ENCODE measurements around the gene NUP188. TPM values are rescaled to one million over a fixed set of nuclear protein-coding genes. Genes with fewer than 3 reads are reported as not detected.

Gene NUP188
- total RNA-seq, 1 donor from 2014 or later = 103 TPM

DNA sequence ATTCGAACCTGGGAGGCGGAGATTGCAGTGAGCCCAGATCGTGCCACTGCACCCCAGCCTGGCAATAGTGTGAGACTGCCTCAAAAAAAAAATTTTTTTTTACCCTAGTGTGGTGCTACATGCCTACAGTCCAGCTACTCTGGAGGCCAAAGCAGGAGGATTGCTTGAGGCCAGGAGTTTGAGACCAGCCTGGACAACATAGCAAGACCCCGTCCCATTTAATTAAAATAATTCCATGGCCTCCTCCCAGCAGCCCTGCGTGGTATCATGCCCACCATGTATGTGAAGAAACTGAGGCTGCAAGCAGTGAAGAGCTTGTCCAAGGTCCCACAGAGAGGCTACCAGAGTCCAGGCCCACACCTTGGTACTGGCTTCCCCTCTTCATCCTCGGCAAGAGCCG lies 46.1 kb upstream of the NUP188 start:
- no peak for ATAC-seq (ENCODE audit: low read depth)
- intact Hi-C loops (cut with micrococcal nuclease) = no loop called here
- H3K4me1 Mint-ChIP-seq = peaks cover 48% of the 10 kb centered on the region
- POLR2A ChIA-PET = interaction anchor here (0.6 to 1.4 kb wide), 3 partner anchors 8 to 115 kb away, joined by 3 to 4 read pairs (median 4); partner anchors contain the start of gene KYAT1
- peak overlapping the region; percentile 95 for H3K27ac Mint-ChIP-seq
- H3K27me3 Mint-ChIP-seq = no peaks in the 10 kb centered on the region
- CTCF ChIA-PET = interaction anchor here (0.7 kb wide), 1 partner anchor 141 kb away, joined by 4 read pairs; no protein-coding TSS in a partner anchor
- TF ChIP-seq, protein P1, sequence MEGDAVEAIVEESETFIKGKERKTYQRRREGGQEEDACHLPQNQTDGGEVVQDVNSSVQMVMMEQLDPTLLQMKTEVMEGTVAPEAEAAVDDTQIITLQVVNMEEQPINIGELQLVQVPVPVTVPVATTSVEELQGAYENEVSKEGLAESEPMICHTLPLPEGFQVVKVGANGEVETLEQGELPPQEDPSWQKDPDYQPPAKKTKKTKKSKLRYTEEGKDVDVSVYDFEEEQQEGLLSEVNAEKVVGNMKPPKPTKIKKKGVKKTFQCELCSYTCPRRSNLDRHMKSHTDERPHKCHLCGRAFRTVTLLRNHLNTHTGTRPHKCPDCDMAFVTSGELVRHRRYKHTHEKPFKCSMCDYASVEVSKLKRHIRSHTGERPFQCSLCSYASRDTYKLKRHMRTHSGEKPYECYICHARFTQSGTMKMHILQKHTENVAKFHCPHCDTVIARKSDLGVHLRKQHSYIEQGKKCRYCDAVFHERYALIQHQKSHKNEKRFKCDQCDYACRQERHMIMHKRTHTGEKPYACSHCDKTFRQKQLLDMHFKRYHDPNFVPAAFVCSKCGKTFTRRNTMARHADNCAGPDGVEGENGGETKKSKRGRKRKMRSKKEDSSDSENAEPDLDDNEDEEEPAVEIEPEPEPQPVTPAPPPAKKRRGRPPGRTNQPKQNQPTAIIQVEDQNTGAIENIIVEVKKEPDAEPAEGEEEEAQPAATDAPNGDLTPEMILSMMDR (IDR thresholded peaks at IDR 0.05) = no peak
- peaks cover 8% of the 10 kb centered on the region for H3K36me3 Mint-ChIP-seq (ENCODE audit: low read depth)
- no peak overlapping the region for H3K4me3 Mint-ChIP-seq
- H3K9me3 Mint-ChIP-seq = no peaks in the 10 kb centered on the region
- no peak for DNase-seq

DNA sequence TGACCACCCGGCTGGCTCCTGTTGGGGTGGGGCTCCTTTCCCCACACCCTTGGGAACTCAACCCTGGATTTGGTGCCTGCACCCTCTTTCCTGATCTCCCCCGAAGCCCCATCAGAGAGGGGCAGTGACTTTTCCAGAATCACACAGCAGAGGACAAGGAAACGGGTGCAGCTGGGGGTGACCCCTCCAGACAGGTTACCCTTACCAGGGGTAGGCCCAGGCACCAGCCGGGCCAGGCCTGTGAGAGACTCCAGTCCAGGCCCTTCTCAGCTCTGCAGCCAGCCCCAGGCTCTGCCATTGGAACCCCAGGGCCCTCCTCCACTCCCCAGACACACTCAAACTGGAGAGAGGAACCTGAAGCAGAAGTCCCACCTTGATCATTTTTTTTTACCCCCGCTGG lies 45.7 kb upstream of the NUP188 start:
- Mint-ChIP-seq H3K4me3 (peak overlapping the region; percentile 64), H3K4me1 (peaks cover 48% of the 10 kb centered on the region), H3K27me3 (no peaks in the 10 kb centered on the region), H3K36me3 (ENCODE audit: low read depth) (peaks cover 6% of the 10 kb centered on the region), H3K9me3 (no peaks in the 10 kb centered on the region), H3K27ac (peak overlapping the region; percentile 95)
- POLR2A ChIA-PET = interaction anchor here (0.6 to 1.4 kb wide), 3 partner anchors 8 to 115 kb away, joined by 3 to 4 read pairs (median 4); partner anchors contain the start of gene KYAT1
- intact Hi-C loops (cut with micrococcal nuclease) = loop anchor here (1.0 to 2.0 kb wide), 2 partner anchors 20 to 39 kb away; partner anchors contain the start of gene LRRC8A
- no peak for DNase-seq
- TF ChIP-seq, protein P1 (IDR thresholded peaks at IDR 0.05) = no peak
- no peak for ATAC-seq (ENCODE audit: low read depth)
- CTCF ChIA-PET = interaction anchor here (0.7 kb wide), 1 partner anchor 141 kb away, joined by 4 read pairs; no protein-coding TSS in a partner anchor

DNA sequence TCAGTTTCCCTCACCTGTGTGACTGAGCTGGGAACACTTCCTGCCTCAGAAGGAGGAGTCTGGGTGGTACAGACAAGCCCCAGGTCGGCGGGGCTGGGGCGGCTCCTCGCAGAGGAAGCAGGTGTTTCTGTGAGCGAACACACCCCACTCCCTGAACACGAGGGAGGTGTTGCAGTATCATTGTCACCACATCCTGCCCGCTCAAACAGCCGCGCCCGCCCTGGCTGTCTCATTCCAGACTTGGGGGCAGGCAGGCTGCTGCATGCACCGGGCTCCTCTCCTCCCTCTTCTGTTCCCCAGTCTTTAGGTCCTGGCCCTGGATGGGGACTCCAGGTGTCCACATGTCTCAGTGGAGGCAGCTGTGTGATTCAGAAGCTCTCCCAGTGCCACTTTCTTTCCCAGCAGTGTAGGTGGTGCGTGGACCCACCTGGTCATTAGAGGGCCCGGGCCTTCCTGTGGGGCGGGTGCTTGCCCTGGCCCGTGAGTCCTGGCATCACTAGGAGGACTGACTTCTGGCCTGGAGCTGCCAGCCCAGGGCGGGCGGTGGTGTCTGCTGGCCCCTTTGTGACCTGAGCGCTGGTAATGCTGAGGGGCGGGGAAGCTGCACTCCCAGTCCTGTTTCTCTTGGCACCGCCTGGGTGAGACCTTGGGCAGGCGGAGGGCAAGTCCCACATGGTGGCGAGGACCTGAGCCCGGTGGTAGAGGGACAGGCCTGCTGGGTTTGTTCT lies 45.0 kb upstream of the NUP188 start:
- peak; percentile 56 for DNase-seq
- Mint-ChIP-seq H3K27ac (peak overlapping the region; percentile 95), H3K27me3 (no peaks in the 10 kb centered on the region), H3K36me3 (ENCODE audit: low read depth) (peaks cover 8% of the 10 kb centered on the region), H3K4me3 (peak overlapping the region; percentile 64), H3K4me1 (peaks cover 48% of the 10 kb centered on the region), H3K9me3 (no peaks in the 10 kb centered on the region)
- POLR2A ChIA-PET = interaction anchor here (0.6 to 1.4 kb wide), 6 partner anchors 9 to 249 kb away, joined by 3 to 4 read pairs (median 3); partner anchors contain the start of genes ENDOG, KYAT1 and PHYHD1
- ATAC-seq (ENCODE audit: low read depth) = peak; percentile 96
- TF ChIP-seq, protein P1 (IDR thresholded peaks at IDR 0.05) = no peak
- intact Hi-C loops (cut with micrococcal nuclease) = loop anchor here (1.0 to 2.0 kb wide), 2 partner anchors 20 to 40 kb away; partner anchors contain the start of gene LRRC8A
- CTCF ChIA-PET = no interaction called here

DNA sequence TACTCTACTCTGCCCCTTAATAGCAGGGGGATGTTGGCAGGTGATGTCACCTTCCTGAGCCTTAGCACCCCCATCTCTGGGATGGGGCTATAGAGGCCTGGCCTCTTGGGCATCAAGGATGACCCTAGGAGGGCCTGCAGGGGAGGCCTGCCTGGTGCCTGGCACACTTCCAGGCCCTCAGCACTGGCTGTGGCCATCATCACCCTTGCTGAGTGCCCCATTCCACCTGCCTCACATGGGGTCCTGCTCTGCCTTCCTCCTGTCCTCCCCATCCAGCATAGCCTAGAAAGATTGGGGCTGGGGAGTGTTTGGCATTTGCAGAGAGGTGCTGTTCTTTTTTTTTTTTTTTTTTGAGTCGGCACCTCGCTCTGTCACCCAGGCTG lies 44.4 kb upstream of the NUP188 start:
- CTCF ChIA-PET = no interaction called here
- H3K36me3 Mint-ChIP-seq (ENCODE audit: low read depth) = peaks cover 13% of the 10 kb centered on the region
- H3K27me3 Mint-ChIP-seq = no peaks in the 10 kb centered on the region
- intact Hi-C loops (cut with micrococcal nuclease) = loop anchor here (2.0 kb wide), 1 partner anchor 40 kb away; no protein-coding TSS in a partner anchor
- TF ChIP-seq, protein P1 (IDR thresholded peaks at IDR 0.05) = no peak
- H3K27ac Mint-ChIP-seq = peak overlapping the region; percentile 95
- H3K4me3 Mint-ChIP-seq = no peak overlapping the region
- ATAC-seq (ENCODE audit: low read depth) (no peak), DNase-seq (no peak)
- H3K9me3 Mint-ChIP-seq = no peaks in the 10 kb centered on the region
- peaks cover 47% of the 10 kb centered on the region for H3K4me1 Mint-ChIP-seq
- POLR2A ChIA-PET = interaction anchor here (0.6 to 1.4 kb wide), 2 partner anchors 18 to 249 kb away, joined by 3 read pairs; partner anchors contain the start of gene PHYHD1

Measured in activated B cell treated with CpG ODN at 0.5 μM for 24 hours (primary cell).